Large intestine (tissue), 3 donors: ENCODE data around the gene DNAH17. TPM values are rescaled to one million over a fixed set of nuclear protein-coding genes. Genes with fewer than 3 reads are reported as not detected.
"Not testable (repeated sequence)": the region's sequence is repeated elsewhere in the genome, so short reads cannot be mapped to it uniquely, and the experiment has no call there.

Source experiments
- DNase-seq, 2 donors: peaks; one replicate each; pipeline versions ENCODE4 v3.0.0 to v3.0.0-alpha.2; 2013
- H3K27ac ChIP-seq: one replicate; pipeline ENCODE4 v1.5.1; 2013; ENCODE audit warnings: low read length
- H3K27me3 ChIP-seq: 2 replicates; pipeline ENCODE4 v1.6.1; 2013; ENCODE audit warnings: low read length; ENCODE audit not compliant: control insufficient read depth, insufficient read depth
- H3K36me3 ChIP-seq: 2 replicates; pipeline ENCODE4 v1.6.1; 2013; ENCODE audit warnings: low read length; ENCODE audit not compliant: control insufficient read depth, insufficient read depth
- H3K4me1 ChIP-seq: one replicate; pipeline ENCODE4 v1.6.1; 2013; ENCODE audit warnings: low read length; ENCODE audit not compliant: control insufficient read depth, insufficient read depth
- H3K4me3 ChIP-seq: one replicate; pipeline ENCODE4 v1.5.1; 2013; ENCODE audit warnings: low read length
- H3K9me3 ChIP-seq: one replicate; pipeline ENCODE4 v1.6.1; 2013; ENCODE audit warnings: mild to moderate bottlenecking, low read depth, low read length, moderate library complexity; ENCODE audit not compliant: control insufficient read depth
- WGBS: methylation state at CpG from one replicate; pipeline ENCODE4 v1.1.5; 2013; ENCODE audit warnings: low lambda C conversion rate; ENCODE audit not compliant: insufficient coverage; 5-methylcytosine and 5-hydroxymethylcytosine counted together
- polyA plus RNA-seq: library from polyadenylated mRNA; unstranded; fragments of 120-200 nt; gene quantifications from one replicate; pipeline ENCODE4 v1.2.1, GENCODE V29; 2013

Gene DNAH17
- polyA plus RNA-seq, 1 donor = 4.4 TPM

- Histone ChIP-seq H3K27ac (no peak overlapping the region), H3K36me3 (no peaks in the 10 kb centered on the region), H3K4me3 (no peak overlapping the region), H3K9me3 (no peaks in the 10 kb centered on the region), H3K27me3 (no peaks in the 10 kb centered on the region), H3K4me1 (no peaks in the 10 kb centered on the region)
- WGBS = 100% methylated on average over 2 of the region's 21 CpGs
- DNase-seq = no peak
These were observed 72.9 kb downstream of the DNAH17 start for GRCh38 chr17:78504156-78504925.

- not testable (repeated sequence) for H3K36me3 ChIP-seq, H3K27ac ChIP-seq, H3K4me1 ChIP-seq, H3K27me3 ChIP-seq, DNase-seq, H3K4me3 ChIP-seq, H3K9me3 ChIP-seq
- WGBS = no CpG with 5 or more reads among the region's 11 CpGs
These were observed 73.8 kb downstream of the DNAH17 start for GRCh38 chr17:78503388-78503787.

- Histone ChIP-seq H3K27ac (no peak overlapping the region), H3K36me3 (no peaks in the 10 kb centered on the region), H3K27me3 (no peaks in the 10 kb centered on the region), H3K4me3 (no peak overlapping the region), H3K9me3 (no peaks in the 10 kb centered on the region), H3K4me1 (no peaks in the 10 kb centered on the region)
- WGBS = no CpG with 5 or more reads among the region's 25 CpGs
- DNase-seq = no peak
These were observed 74.5 kb downstream of the DNAH17 start for GRCh38 chr17:78502611-78503148.

GRCh38 chr17:78501241-78502036, 75.8 kb downstream of the DNAH17 start:
- H3K4me1 ChIP-seq = peaks cover 2% of the 10 kb centered on the region
- no peak overlapping the region for H3K4me3 ChIP-seq
- DNase-seq = no peak
- H3K36me3 ChIP-seq = no peaks in the 10 kb centered on the region
- H3K9me3 ChIP-seq = no peaks in the 10 kb centered on the region
- H3K27me3 ChIP-seq = no peaks in the 10 kb centered on the region
- WGBS = 97% methylated on average over 5 of the region's 27 CpGs
- no peak overlapping the region for H3K27ac ChIP-seq

- H3K27me3 ChIP-seq = no peaks in the 10 kb centered on the region
- H3K9me3 ChIP-seq = no peaks in the 10 kb centered on the region
- no peak overlapping the region for H3K4me3 ChIP-seq
- no peak for DNase-seq
- H3K27ac ChIP-seq = no peak overlapping the region
- H3K36me3 ChIP-seq = no peaks in the 10 kb centered on the region
- H3K4me1 ChIP-seq = peaks cover 2% of the 10 kb centered on the region
- WGBS = no CpG with 5 or more reads among the region's 7 CpGs
These were observed 76.4 kb downstream of the DNAH17 start for GRCh38 chr17:78500806-78501205.

- Histone ChIP-seq H3K27me3 (no peaks in the 10 kb centered on the region), H3K36me3 (no peaks in the 10 kb centered on the region), H3K27ac (no peak overlapping the region), H3K4me3 (no peak overlapping the region), H3K4me1 (peaks cover 2% of the 10 kb centered on the region), H3K9me3 (no peaks in the 10 kb centered on the region)
- WGBS = no CpG with 5 or more reads among the region's 21 CpGs
- no peak for DNase-seq
These were observed 77.3 kb downstream of the DNAH17 start for GRCh38 chr17:78499715-78500540.

GRCh38 chr17:78498848-78499247, 78.3 kb downstream of the DNAH17 start:
- Histone ChIP-seq H3K4me1 (peaks cover 2% of the 10 kb centered on the region), H3K9me3 (no peaks in the 10 kb centered on the region), H3K4me3 (no peak overlapping the region), H3K36me3 (no peaks in the 10 kb centered on the region), H3K27ac (no peak overlapping the region), H3K27me3 (no peaks in the 10 kb centered on the region)
- DNase-seq = no peak
- no CpG with 5 or more reads among the region's 17 CpGs for WGBS

- Histone ChIP-seq H3K27ac (no peak overlapping the region), H3K9me3 (no peaks in the 10 kb centered on the region), H3K27me3 (no peaks in the 10 kb centered on the region), H3K4me1 (peaks cover 2% of the 10 kb centered on the region), H3K4me3 (no peak overlapping the region), H3K36me3 (no peaks in the 10 kb centered on the region)
- WGBS = no CpG with 5 or more reads among the region's 10 CpGs
- peak; percentile 55 to 60 for DNase-seq
These were observed 80.1 kb downstream of the DNAH17 start for GRCh38 chr17:78497115-78497540.

GRCh38 chr17:78496311-78496710, 80.9 kb downstream of the DNAH17 start:
- H3K4me1 ChIP-seq = peaks cover 2% of the 10 kb centered on the region
- no peaks in the 10 kb centered on the region for H3K27me3 ChIP-seq
- DNase-seq = no peak
- no peak overlapping the region for H3K27ac ChIP-seq
- no CpG with 5 or more reads among the region's 6 CpGs for WGBS
- no peak overlapping the region for H3K4me3 ChIP-seq
- no peaks in the 10 kb centered on the region for H3K36me3 ChIP-seq
- H3K9me3 ChIP-seq = no peaks in the 10 kb centered on the region

GRCh38 chr17:78495634-78496033, 81.6 kb downstream of the DNAH17 start:
- no peaks in the 10 kb centered on the region for H3K36me3 ChIP-seq
- DNase-seq = no peak
- no peak overlapping the region for H3K27ac ChIP-seq
- peaks cover 2% of the 10 kb centered on the region for H3K4me1 ChIP-seq
- no CpG with 5 or more reads among the region's 14 CpGs for WGBS
- no peaks in the 10 kb centered on the region for H3K27me3 ChIP-seq
- no peak overlapping the region for H3K4me3 ChIP-seq
- no peaks in the 10 kb centered on the region for H3K9me3 ChIP-seq
